Ovary (tissue), 9 donors: ENCODE data around the gene PRICKLE2. TPM values are rescaled to one million over a fixed set of nuclear protein-coding genes. Genes with fewer than 3 reads are reported as not detected.

Experiments
- DNase-seq, 5 donors: peaks; one replicate each; pipeline ENCODE4 v3.0.0-alpha.2; 2019 to 2020
- H3K27ac ChIP-seq, 2 donors: fragments of 200-600 bp; one replicate each; pipeline versions ENCODE4 v1.5.1 to v1.8.0; 2019 to 2022
- H3K27me3 ChIP-seq: fragments of 200-600 bp; one replicate; pipeline ENCODE4 v1.8.0; 2022
- H3K36me3 ChIP-seq: fragments of 200-600 bp; sonication (generic); one replicate; pipeline ENCODE4 v1.5.1; 2019
- H3K4me1 ChIP-seq: one replicate; pipeline ENCODE4 v1.8.1; 2013; ENCODE audit warnings: mild to moderate bottlenecking, moderate library complexity; ENCODE audit not compliant: insufficient read depth
- H3K4me3 ChIP-seq: fragments of 200-600 bp; sonication (generic); one replicate; pipeline ENCODE4 v1.5.1; 2017
- H3K9me3 ChIP-seq, 2 donors: fragments of 200-600 bp in 1 of 2; sonication (generic) in 1 of 2; one replicate each; pipeline versions ENCODE4 v1.5.1 to v1.8.1; 2013 to 2019; ENCODE audit warnings: mild to moderate bottlenecking in 1 of 2, moderate library complexity in 1 of 2
- CTCF ChIP-seq, 3 donors: fragments of 450-650 bp in 2 of 3; fragments of 200-600 bp in 1 of 3; IDR thresholded peaks; one replicate each; pipeline versions ENCODE4 v1.5.1 to v1.8.0; 2016 to 2022; ENCODE audit warnings: antibody characterized with exemption in 3 of 3, mild to moderate bottlenecking in 1 of 3
- EP300 ChIP-seq: sonication (generic); formaldehyde crosslinking; IDR thresholded peaks from one replicate; pipeline ENCODE4 v1.6.1; 2017; ENCODE audit warnings: antibody characterized with exemption
- POLR2A ChIP-seq: fragments of 450-650 bp; IDR thresholded peaks from one replicate; pipeline ENCODE4 v1.6.1; 2017; ENCODE audit warnings: antibody characterized with exemption, mild to moderate bottlenecking, moderate library complexity
- WGBS, 3 donors: extraction: QIAGEN DNeasy Blood & Tissue Kit in 1 of 3; methylation state at CpG; one replicate each; pipeline versions ENCODE4 v1.1.5 to v1.1.7; 2013 to 2017; 5-methylcytosine and 5-hydroxymethylcytosine counted together
- intact Hi-C, 4 donors: fragments of 100-400 bp; cut with DNase I; formaldehyde crosslinking; loops; one replicate each; pipeline versions ENCODE4 v1.11.0 to v1.15.1; 2022 to 2023
- polyA plus RNA-seq, 2 donors: library from polyadenylated mRNA; stranded (reverse); fragments of 200-250 nt in 1 of 2; fragments of 350-450 nt in 1 of 2; fragmentation: Illumina TruSeq in 1 of 2; extraction: RNeasy Lipid Tissue Mini Kit (QIAGEN cat#74804) in 1 of 2; gene quantifications; one replicate each; pipeline ENCODE4 v1.2.3, GENCODE V29; 2013 to 2014
- total RNA-seq, 7 donors: library from RNA; depleted of rRNA in 2 of 7; stranded (reverse); fragments of >200 nt in 2 of 7; fragmentation: NEBNext Ultra II Directional in 3 of 7; extraction: Animal tissue kit (Norgen Biotek cat#: 25700) in 3 of 7; gene quantifications; one replicate each; pipeline versions ENCODE4 v1.1.0 to v1.2.4, GENCODE V29; 2016 to 2023
- donor health status: DM: no; HTN: no; CAD: no; lungs with moderate emphysema.
- donor health status: DM: no; HTN: no; CAD: no.
- donor health status: Bipolar disorder and iron deficiency.
- donor health status: DM: yes; HTN: yes; CAD: no.
- donor health status: DM: no; HTN: no; CAD: no.
- donor health status: DM: yes; HTN: yes; CAD: no.

The PRICKLE2 gene
- total and polyA plus RNA-seq, 9 donors: 6.3 to 34.8 (median 25.4) TPM

GRCh38 chr3:64255741-64256340 is 30.6 kb upstream of the PRICKLE2 start:
- peaks cover 18% of the 10 kb centered on the region for H3K4me1 ChIP-seq
- H3K27ac ChIP-seq: no peak overlapping the region
- no peak overlapping the region for H3K4me3 ChIP-seq
- WGBS, 3 donors: 84 to 93% (median 91%) methylated on average over 5 of the region's 5 CpGs
- no peaks in the 10 kb centered on the region for H3K27me3 ChIP-seq
- TF ChIP-seq EP300 (no peak), CTCF (IDR thresholded peaks at IDR 0.05) (no peak), POLR2A (no peak)
- H3K36me3 ChIP-seq: no peaks in the 10 kb centered on the region
- intact Hi-C loops: no loop called here
- no peaks in the 10 kb centered on the region for H3K9me3 ChIP-seq
- no peak for DNase-seq

GRCh38 chr3:64254443-64254842 is 29.2 kb upstream of the PRICKLE2 start:
- no peak for TF ChIP-seq EP300
- no peak for TF ChIP-seq CTCF (IDR thresholded peaks at IDR 0.05)
- DNase-seq: no peak
- Histone ChIP-seq H3K9me3 (no peaks in the 10 kb centered on the region), H3K27me3 (no peaks in the 10 kb centered on the region), H3K4me1 (peaks cover 11% of the 10 kb centered on the region), H3K36me3 (no peaks in the 10 kb centered on the region), H3K4me3 (no peak overlapping the region), H3K27ac (no peak overlapping the region)
- intact Hi-C loops: no loop called here
- 88 to 95% (median 93%) methylated on average over 2 of the region's 2 CpGs for WGBS, 3 donors

GRCh38 chr3:64253689-64254088 is 28.4 kb upstream of the PRICKLE2 start:
- no peaks in the 10 kb centered on the region for H3K27me3 ChIP-seq
- H3K36me3 ChIP-seq: no peaks in the 10 kb centered on the region
- H3K27ac ChIP-seq: peak overlapping the region in 1 of 2 donors; percentile 35
- H3K4me1 ChIP-seq: peaks cover 11% of the 10 kb centered on the region
- TF ChIP-seq CTCF (IDR thresholded peaks at IDR 0.05) (no peak), POLR2A (no peak), EP300 (no peak)
- no peak for DNase-seq
- WGBS, 3 donors: 32 to 45% (median 32%) methylated on average over 6 of the region's 6 CpGs
- H3K4me3 ChIP-seq: no peak overlapping the region
- intact Hi-C loops: no loop called here
- H3K9me3 ChIP-seq: no peaks in the 10 kb centered on the region

GRCh38 chr3:64251019-64251418 is 25.8 kb upstream of the PRICKLE2 start:
- TF ChIP-seq POLR2A (no peak), EP300 (no peak), CTCF (IDR thresholded peaks at IDR 0.05) (no peak)
- intact Hi-C loops: no loop called here
- H3K9me3 ChIP-seq: no peaks in the 10 kb centered on the region
- 95 to 99% (median 97%) methylated on average over 3 of the region's 3 CpGs for WGBS, 3 donors
- H3K27me3 ChIP-seq: no peaks in the 10 kb centered on the region
- no peak overlapping the region for H3K4me3 ChIP-seq
- no peak for DNase-seq
- H3K4me1 ChIP-seq: peaks cover 11% of the 10 kb centered on the region
- H3K36me3 ChIP-seq: no peaks in the 10 kb centered on the region
- H3K27ac ChIP-seq: no peak overlapping the region
